GM12864 (cell line): ENCODE data around the gene SEC23A.

Experiments
- DNase-seq: peaks from one replicate; pipeline ENCODE4 v3.0.0-alpha.2; 2011; ENCODE audit warnings: low read depth
- H3K4me3 ChIP-seq: 2 replicates; pipeline ENCODE4 v1.5.1; 2011; ENCODE audit warnings: mild to moderate bottlenecking, low read depth, low read length, control low read depth
- CTCF ChIP-seq: IDR thresholded peaks from 2 replicates; pipeline ENCODE4 v1.5.1; 2011; ENCODE audit warnings: low read depth, mild to moderate bottlenecking, moderate library complexity, low read length, control low read depth, inconsistent platforms; ENCODE audit errors: missing control alignments

Gene SEC23A

GRCh38 chr14:38993981-38994380 lies 109.1 kb downstream of the SEC23A start:
- H3K4me3 ChIP-seq, result no peak overlapping the region
- no peak for DNase-seq
- TF ChIP-seq CTCF, result no peak

DNA sequence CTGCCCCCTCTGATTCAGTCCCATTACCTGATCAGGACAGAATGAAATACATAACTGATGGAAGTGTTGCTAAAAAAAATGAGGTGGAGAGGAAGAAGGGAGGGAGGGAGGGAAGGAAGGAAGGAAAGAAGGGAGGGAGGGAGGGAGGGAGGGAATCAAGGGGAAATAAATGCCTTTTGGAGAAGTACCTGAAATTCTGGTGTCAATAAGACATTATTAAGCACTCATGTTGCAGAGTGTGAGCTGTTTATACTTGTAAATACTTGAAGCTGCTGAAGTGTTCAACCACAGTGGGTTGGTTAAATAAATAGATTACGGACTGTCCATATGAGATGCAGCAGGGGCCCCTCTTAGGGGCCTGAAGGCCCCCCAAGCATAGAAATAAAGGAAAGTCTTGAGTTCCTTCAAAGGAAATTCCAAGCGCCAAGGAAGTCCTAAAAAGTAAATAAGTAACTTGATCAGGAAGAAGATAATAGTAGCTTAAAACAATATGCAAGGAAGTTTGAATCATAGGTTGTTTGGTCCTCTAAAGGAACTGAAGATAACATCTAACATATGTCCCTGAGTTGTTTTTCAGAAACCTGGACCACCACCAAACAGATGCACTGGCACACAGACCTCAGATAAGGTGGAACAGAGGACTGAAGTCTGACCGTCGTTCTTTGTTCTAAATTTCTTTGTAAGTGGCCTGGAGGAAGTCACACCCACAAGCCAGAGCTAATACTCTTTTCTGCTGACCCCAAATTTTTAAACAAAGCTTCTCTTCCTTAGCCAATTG lies 110.8 kb downstream of the SEC23A start:
- no peak for DNase-seq
- H3K4me3 ChIP-seq, result no peak overlapping the region
- TF ChIP-seq CTCF, result no peak

DNA sequence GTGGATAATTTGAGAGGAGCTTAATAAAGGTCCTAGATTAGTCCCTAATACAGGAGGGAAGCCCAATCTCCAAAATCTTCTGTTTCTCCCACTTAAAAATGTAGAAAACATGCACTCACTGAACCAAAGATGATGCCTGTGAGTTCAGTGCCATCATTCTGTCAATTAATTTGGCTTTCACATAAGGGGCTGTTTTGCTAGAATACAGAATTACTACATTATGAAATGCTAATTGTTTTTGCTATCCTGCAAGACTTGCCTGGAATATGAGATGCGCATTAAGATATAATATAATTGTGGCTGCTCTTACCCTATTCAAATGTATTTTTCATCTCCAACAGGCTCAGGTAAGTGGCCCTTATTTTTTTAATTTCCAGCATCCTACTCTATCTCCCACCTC lies 111.7 kb downstream of the SEC23A start:
- no peak overlapping the region for H3K4me3 ChIP-seq
- TF ChIP-seq CTCF, result no peak
- no peak for DNase-seq

DNA sequence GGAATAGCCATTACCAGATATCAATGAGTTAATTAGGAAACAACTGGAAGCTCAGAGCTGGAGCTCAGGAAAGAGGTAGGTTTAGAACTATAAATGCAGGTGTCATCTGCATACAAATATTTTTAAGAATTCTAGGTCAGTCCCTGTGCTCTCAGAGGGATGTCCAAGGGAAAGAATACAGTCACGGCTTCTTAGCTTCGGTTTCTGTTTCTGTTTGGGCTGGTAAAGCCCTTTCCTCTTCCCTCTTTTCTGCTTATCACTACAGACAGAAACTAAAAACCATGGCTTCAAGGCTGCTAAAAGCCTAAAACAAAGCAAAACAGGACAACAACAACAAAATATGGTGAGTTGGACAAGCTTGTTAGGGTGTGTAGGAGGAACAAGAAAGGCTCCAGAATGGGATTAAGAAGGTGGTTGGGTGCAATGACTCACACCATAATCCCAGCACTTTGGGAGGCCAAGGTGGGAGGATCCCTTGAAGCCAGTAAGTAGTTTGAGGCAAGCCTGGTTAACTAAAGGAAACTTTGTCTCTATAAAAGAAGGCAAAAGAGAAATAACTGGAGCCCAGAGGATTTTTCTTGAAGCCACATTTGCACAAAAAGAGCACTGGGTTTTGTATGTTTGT lies 113.0 kb downstream of the SEC23A start:
- H3K4me3 ChIP-seq, result no peak overlapping the region
- peak; percentile 4 for DNase-seq
- no peak for TF ChIP-seq CTCF

DNA sequence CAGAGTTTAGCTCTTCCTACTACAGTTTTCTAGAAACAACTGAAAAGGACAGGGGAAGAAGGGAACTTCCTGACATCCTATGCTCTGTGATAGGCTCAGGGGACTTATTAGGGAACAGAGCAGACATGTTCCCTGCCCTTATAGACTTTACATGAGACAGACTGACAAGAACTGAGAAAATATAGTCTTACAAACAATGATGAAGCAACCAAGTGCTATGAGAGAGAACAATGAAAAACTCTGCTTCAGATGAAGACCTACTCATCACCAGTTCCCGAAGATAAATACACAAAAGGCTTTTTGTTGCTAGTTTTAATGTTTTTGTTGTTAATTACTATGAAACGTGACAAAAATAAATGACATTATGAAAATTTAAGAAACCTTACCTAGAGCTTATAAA lies 115.3 kb downstream of the SEC23A start:
- H3K4me3 ChIP-seq, result no peak overlapping the region
- no peak for DNase-seq
- TF ChIP-seq CTCF, result no peak

DNA sequence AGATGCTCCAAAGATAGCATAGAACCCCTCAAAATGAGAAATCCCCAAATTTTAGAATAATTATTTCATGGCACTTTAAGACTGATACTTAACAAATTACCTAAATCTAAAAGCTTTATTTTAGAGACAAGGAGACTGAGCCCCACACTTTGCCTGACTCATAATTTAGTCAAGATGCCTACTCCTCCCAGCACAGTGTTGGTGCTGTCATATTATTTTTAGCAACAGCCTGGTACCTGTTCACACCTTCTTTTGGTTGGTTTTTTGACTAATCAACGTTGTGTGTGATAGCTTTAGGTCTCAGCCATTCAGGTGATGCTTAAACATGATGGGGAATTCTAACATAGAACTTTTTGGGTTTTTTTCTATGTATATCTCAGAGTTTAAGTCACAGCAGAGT lies 120.2 kb downstream of the SEC23A start:
- TF ChIP-seq CTCF, result no peak
- H3K4me3 ChIP-seq, result no peak overlapping the region

GRCh38 chr14:38982278-38982677 lies 120.8 kb downstream of the SEC23A start:
- H3K4me3 ChIP-seq, result no peak overlapping the region
- TF ChIP-seq CTCF, result no peak

More for the DNA sequence above, 120.2 kb downstream of the SEC23A start:
- no peak for DNase-seq

More at GRCh38 chr14:38982278-38982677, 120.8 kb downstream of the SEC23A start:
- no peak for DNase-seq
